IPS-NIHi7 (cell line): Measurements from ENCODE around the gene TMEM184C.

ENCODE experiments used
- DNase-seq: peaks from one replicate; pipeline ENCODE4 v3.0.0; 2012; ENCODE audit warnings: mixed read lengths; ENCODE audit errors: extremely low spot score

TMEM184C gene

GRCh38 chr4:147599206-147599605 lies 18.0 kb upstream of the TMEM184C start:
- no peak for DNase-seq

- DNase-seq: no peak
These were observed 17.4 kb upstream of the TMEM184C start for GRCh38 chr4:147599769-147600168.

- DNase-seq: no peak
These were observed 11.7 kb upstream of the TMEM184C start for GRCh38 chr4:147605499-147605898.

- no peak for DNase-seq
These were observed 9.7 kb upstream of the TMEM184C start for GRCh38 chr4:147607471-147607870.

GRCh38 chr4:147610686-147611085 lies 6.5 kb upstream of the TMEM184C start:
- DNase-seq: no peak

- no peak for DNase-seq
These were observed 386 bp upstream of the TMEM184C start for GRCh38 chr4:147616849-147617172.

GRCh38 chr4:147617841-147618691 lies 869 bp downstream of the TMEM184C start:
- DNase-seq: no peak

GRCh38 chr4:147620315-147620714 lies 3.1 kb downstream of the TMEM184C start:
- no peak for DNase-seq

GRCh38 chr4:147625733-147626132 lies 8.5 kb downstream of the TMEM184C start:
- DNase-seq: no peak

- DNase-seq: no peak
These were observed 9.7 kb downstream of the TMEM184C start for GRCh38 chr4:147626903-147627302.

- no peak for DNase-seq
These were observed 11.2 kb downstream of the TMEM184C start for GRCh38 chr4:147628415-147628814.

- DNase-seq: no peak
These were observed 12.9 kb downstream of the TMEM184C start for GRCh38 chr4:147629783-147630730.

- no peak for DNase-seq
These were observed 15.9 kb downstream of the TMEM184C start for GRCh38 chr4:147633113-147633512.

GRCh38 chr4:147633643-147634042 lies 16.4 kb downstream of the TMEM184C start:
- no peak for DNase-seq

- no peak for DNase-seq
These were observed 18.2 kb downstream of the TMEM184C start for GRCh38 chr4:147635348-147635747.

- DNase-seq: peak; percentile 12
These were observed 21.2 kb downstream of the TMEM184C start for GRCh38 chr4:147638365-147638764.

- no peak for DNase-seq
These were observed 21.7 kb downstream of the TMEM184C start for GRCh38 chr4:147638942-147639341.

- no peak for DNase-seq
These were observed 22.2 kb downstream of the TMEM184C start for GRCh38 chr4:147639388-147639787.

GRCh38 chr4:147640331-147640730 lies 23.1 kb downstream of the TMEM184C start:
- no peak for DNase-seq

GRCh38 chr4:147643616-147644015 lies 26.4 kb downstream of the TMEM184C start:
- no peak for DNase-seq

- DNase-seq: no peak
These were observed 27.3 kb downstream of the TMEM184C start for GRCh38 chr4:147644471-147644870.

GRCh38 chr4:147645099-147645498 lies 27.9 kb downstream of the TMEM184C start:
- DNase-seq: no peak

- DNase-seq: no peak
These were observed 31.5 kb downstream of the TMEM184C start for GRCh38 chr4:147648656-147649055.
